Epithelial cell of esophagus (primary cell): Measurements from ENCODE around the gene SMYD5.
A peak's percentile ranks its signal among the peaks of the same experiment; 100 is the strongest.

ENCODE experiments used
- DNase-seq: peaks from one replicate; pipeline ENCODE4 v3.0.0; 2010; ENCODE audit warnings: low read depth
- H3K4me3 ChIP-seq: 2 replicates; pipeline ENCODE4 v1.5.1; 2011; ENCODE audit warnings: mild to moderate bottlenecking, low read length, control low read depth
- TF ChIP-seq, protein P1 (sequence below): IDR thresholded peaks from 2 replicates; pipeline ENCODE4 v1.5.1; 2011; ENCODE audit warnings: low read depth, mild to moderate bottlenecking, low read length, control low read depth, inconsistent platforms; ENCODE audit not compliant: insufficient read depth; ENCODE audit errors: missing control alignments

Gene SMYD5

DNA sequence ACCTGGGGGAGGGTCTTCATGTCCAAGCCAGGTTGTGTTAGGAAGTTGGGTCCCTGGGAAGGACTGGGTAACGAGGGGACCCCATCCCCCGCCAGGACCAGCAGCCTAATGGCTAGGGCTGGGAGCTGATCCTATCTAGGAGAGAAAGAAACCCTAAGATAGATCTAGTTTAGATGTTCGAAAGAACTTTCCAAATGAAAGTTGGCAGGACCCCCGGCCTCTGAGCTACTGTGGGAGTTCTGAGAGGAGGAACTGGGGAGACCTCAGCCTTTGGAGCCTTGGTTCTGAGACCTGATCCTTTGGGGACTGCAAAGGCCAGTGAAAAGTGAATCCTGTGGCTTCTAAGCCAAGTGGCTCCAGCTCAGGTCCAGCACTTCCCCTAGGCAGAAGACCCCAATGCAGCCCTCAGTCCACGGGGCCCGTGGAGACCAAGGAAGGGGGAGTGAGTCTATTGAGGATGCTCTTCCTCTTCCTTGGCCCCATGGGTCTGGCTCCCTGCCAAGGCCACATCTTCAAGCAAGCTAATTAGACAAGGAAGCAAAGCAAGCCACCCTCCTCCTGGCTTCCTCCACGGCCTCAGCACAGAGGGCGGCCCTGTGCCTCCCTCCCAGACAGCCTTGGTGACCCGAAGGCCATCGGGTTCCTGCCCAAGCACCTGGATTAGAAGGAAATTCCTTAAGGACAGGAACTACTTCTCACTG lies 43.5 kb downstream of the SMYD5 start:
- no peak for DNase-seq
- TF ChIP-seq, protein P1, sequence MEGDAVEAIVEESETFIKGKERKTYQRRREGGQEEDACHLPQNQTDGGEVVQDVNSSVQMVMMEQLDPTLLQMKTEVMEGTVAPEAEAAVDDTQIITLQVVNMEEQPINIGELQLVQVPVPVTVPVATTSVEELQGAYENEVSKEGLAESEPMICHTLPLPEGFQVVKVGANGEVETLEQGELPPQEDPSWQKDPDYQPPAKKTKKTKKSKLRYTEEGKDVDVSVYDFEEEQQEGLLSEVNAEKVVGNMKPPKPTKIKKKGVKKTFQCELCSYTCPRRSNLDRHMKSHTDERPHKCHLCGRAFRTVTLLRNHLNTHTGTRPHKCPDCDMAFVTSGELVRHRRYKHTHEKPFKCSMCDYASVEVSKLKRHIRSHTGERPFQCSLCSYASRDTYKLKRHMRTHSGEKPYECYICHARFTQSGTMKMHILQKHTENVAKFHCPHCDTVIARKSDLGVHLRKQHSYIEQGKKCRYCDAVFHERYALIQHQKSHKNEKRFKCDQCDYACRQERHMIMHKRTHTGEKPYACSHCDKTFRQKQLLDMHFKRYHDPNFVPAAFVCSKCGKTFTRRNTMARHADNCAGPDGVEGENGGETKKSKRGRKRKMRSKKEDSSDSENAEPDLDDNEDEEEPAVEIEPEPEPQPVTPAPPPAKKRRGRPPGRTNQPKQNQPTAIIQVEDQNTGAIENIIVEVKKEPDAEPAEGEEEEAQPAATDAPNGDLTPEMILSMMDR = no peak
- H3K4me3 ChIP-seq = no peak overlapping the region

DNA sequence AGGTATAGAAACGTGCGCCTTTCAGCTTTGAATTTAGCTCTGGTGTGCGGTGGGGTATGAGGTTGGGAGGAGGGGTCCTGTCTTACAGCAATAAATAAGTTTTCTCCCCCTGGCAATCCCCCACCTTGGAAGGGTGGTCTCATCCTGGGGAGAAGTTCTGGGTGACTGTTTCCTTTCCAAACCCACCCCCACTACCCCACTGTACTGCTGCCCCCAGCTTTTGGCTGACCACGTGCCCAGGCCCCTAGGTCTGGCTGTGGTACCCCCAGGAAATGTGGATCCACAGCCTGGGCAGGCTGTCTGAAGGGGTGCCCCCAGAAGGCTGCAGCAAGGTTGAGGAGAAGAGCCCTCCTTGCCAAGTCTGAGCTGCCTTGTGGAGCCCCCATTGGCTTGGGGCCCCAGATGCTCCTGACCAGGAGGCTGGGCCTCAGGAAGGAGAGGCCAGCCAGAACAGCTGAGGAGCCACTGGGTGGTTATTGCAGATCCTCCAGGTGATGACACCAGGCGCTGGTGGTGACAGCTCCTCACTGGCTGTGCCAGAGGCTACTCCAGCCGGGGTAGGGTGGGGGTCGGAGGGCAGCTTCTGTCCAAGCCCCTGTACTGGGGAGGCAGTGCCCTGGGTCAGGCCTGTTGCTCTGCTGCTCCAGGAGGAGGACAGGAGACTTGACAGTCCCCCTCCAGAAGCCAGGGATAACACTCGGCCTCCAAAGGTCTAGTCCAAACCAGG lies 44.3 kb downstream of the SMYD5 start:
- TF ChIP-seq, protein P1 = no peak
- H3K4me3 ChIP-seq = no peak overlapping the region
- no peak for DNase-seq

DNA sequence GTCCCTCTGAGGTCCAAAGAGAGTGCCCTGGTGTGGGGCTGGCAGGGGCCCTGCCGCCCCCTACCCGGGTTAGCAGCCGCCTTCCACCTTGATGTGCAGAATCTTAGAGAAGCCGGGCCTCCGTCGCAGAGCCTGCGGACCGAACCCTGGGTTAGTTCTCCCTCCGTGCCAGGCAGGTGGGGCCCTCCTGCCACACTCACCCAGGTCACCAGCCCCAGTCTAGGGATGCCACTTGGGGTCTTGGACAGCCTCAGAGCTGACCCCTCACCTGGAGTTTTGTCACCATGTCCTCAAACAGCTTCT lies 44.8 kb downstream of the SMYD5 start:
- TF ChIP-seq, protein P1 = no peak
- DNase-seq = no peak
- no peak overlapping the region for H3K4me3 ChIP-seq

DNA sequence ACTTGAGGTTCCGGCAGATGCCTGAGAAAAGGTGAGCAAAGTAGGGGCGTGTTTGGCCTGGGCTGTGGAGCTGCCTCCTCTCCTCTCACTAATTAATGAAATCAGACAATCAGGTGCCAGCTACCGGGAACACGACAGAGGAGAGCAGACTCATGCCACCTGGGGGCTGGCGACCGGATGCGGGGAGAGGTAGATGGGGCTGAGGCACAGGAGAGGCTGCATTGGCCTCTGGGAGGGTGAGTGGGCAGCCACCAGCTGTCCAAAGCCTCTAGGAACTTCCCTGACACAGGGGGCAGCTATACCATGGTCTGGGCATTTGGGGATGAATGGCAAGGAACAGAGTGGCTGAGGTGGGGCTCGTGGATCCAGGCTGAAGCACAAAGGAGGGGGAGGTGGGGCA lies 45.2 kb downstream of the SMYD5 start:
- no peak overlapping the region for H3K4me3 ChIP-seq
- DNase-seq = no peak
- TF ChIP-seq, protein P1 = no peak

DNA sequence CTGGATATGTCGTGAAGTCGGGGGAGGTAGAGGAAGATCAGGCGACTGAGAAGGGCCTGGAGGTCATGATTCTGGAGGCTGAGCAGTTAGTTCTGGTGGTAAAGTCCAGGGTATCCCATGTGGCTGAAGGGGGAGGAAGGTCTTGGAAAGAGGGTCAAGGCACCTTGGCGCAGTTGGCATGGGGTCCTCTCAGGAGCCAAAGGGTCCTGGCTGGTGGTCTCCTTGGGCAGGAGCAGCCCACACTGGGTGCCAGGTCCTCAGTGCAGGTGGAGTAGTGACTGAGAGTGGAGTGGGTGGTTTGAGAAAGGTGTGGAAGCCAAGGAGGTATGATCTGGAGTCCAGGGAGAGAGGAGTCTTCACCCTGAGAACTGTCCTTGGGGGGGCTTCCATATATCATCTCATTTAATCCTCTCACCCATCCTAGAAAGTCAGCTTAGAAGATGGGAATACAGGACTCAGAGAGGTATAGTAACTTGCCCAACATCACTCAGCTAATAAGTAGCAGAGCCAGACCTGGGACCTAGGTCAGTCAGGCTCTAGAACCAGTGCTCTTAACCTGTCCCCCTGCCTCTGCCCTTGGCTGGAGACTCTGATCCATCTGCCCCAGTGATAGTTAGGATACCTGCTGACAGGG lies 45.8 kb downstream of the SMYD5 start:
- TF ChIP-seq, protein P1 = no peak
- H3K4me3 ChIP-seq = no peak overlapping the region
- no peak for DNase-seq

DNA sequence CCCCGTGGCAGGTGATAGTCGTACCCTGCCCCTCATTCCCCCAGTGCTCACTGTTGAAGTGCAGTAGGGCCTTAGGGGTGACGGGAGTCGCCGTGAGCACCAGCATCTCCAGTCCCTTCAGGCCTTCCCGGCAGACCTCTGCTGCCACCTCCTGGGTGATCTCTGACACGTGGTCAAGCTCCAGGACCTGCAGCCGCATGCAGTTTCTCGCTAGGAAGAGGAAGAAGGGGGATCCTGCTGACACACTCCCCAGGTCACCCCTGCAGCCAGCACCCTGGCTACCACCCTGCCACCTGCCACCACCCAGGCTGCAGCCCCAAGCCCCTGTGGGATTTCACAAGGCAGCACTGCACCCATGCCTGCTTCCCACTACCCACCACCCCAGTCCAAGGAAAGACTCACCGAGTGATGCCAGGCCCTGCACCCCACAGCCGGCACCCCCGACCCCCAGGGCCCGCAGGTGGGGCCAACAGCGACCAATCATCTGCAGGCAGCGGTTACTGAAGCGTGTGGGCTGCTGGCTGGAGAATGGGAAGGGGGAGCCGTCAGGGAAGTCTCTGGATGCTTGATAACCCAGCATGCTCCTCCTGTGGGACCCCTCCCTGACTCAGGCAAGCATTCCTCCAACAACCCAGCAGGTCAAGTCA lies 46.4 kb downstream of the SMYD5 start:
- peak; percentile 67 for DNase-seq
- H3K4me3 ChIP-seq = no peak overlapping the region
- TF ChIP-seq, protein P1 = peak; percentile 45
